ENCODE data around the gene EXD3.

The EXD3 gene

DNA sequence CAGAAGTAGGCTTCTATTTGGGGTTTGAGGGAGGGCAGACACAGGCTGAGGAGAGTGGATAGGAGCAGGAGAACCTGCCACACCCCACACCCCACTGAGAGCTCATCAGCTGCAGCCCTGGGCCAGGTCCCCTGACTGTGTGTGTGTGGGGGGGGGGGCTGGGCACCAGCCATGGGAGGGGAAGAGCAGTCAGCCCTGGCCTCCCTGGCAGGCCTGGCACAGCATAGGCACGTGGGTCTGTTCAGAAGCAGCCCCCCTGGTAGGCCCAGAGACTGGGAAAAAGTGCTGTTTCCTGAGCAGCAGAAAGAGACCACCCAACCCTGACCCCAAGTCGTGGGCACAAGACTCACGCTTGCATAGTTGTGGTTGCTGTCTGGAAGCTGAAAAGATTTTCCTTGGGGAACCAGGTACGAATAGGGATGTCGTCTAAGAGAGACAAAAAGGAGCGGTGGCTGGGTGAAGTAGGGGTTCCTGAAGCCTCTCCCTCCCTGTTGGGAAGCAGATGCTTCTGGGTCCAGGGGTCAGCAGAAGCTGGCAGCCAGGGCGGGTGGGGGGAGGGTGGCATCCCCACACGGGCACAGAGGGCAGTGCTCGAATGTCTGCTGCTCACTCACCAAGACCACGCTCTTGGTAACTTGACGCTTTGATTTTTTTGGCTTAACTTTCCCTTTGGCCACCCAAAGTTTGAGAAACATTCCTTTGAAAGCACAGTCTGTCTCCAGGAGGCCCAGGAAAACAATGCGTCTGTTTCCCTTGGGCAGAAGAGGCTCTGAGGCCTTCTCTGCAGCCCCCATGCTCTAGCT, 33.3 kb upstream of the EXD3 start:
- DNase-seq (ENCODE audit: extremely low read depth, low read depth), result no peak

DNA sequence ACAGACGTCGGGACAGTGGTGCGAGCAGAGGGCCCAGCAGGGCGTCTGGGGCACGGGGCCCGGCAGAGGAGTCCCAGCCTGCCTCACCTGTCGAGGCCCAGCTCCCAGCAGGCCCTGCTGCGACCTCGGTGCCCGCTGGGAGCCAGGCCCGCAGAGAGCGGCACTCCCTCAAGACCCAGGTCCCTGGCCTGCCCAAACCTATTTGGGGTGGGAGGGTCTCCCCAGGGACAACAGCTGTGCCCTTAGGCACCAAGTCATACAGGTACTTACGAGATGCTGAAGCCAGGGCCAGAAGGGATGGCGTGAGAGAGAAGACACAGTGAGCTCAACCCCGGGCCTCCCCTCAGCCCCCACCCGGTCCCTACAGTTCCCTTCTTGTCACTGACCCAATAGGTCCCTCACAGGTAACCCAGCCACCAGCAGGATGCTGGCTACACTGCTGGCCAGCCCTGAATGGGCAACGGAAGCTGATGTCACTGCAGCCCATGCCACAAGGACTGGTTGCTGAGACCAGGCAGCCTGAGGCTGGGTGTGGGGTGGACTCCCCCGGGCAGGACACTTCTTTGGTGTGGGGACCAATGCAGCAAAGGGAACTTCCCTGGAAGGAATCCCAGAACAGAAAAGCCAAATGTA, 32.5 kb upstream of the EXD3 start:
- no peak for TF ChIP-seq CTCF (IDR thresholded peaks at IDR 0.05; ENCODE audit: low read depth, low read length)
- no peak for DNase-seq (ENCODE audit: extremely low read depth, low read depth)

More for the DNA sequence above, 33.3 kb upstream of the EXD3 start:
- TF ChIP-seq CTCF (IDR thresholded peaks at IDR 0.05; ENCODE audit: low read depth, low read length), result no peak

DNA sequence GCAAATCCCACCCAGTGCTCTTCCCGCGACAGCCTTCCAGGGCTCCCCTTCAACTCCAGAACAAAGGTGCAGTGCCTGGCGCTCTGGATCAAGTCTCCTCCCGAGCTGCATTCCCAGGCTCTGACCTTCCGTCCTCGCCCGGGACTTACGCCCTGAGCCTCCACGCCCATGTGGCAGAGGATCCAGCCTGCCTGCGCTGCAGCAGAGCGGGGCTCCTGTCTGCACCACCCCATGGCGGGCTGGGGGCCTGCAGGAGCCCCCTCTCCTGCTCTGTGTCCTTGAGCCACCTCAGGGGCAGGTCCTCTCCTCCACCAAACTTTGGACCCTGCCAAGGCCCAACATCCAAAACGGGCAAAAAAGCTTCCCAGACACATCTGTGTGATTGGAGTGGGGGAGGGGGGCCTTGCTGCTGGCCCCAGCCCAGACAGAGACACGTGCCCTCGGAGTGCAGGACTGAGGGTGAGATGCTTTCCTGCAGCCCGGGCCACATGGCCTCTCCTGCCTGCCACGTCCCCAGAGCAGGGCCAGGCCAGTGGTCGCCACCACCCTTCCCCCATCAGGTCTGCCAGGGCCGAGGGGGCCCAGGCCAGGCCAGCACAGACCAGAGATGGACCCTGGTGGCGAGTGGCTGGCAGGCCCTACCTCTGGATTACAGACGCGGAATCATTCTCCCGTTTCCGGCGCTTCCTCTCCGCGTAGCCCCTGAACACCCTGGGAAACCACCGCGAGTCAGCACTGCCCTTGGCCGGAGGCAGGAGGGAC, 31.8 kb upstream of the EXD3 start:
- TF ChIP-seq CTCF (IDR thresholded peaks at IDR 0.05; ENCODE audit: low read depth, low read length), result no peak
- DNase-seq (ENCODE audit: extremely low read depth, low read depth), result no peak

DNA sequence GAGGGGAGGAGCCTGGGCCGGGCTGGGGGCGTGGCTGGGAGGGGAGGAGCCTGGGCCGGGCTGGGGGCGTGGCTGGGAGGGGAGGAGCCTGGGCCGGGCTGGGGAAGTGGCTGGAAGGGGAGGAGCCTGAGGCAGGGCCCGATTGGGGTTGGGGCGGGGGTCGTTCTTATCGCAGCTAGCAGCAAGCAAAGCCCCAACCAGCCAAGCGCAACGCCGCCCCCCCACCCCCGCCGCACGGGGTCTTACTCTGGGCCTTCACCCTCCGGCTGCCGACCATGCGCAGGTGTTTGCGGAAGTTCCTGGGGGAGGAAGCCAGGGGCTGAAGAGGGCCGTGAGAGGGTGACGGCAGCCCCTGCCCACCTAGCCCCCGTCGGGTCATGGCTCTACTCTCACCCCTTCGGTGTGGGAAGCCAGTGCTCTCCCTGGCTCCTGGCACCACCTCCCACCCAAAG, 31.2 kb upstream of the EXD3 start:
- DNase-seq (ENCODE audit: extremely low read depth, low read depth), result no peak
- TF ChIP-seq CTCF (IDR thresholded peaks at IDR 0.05; ENCODE audit: low read depth, low read length), result no peak

GRCh38 chr9:137453643-137454081, 30.7 kb upstream of the EXD3 start:
- no peak for TF ChIP-seq CTCF (IDR thresholded peaks at IDR 0.05; ENCODE audit: low read depth, low read length)
- DNase-seq (ENCODE audit: extremely low read depth, low read depth), result peak; percentile 48

DNA sequence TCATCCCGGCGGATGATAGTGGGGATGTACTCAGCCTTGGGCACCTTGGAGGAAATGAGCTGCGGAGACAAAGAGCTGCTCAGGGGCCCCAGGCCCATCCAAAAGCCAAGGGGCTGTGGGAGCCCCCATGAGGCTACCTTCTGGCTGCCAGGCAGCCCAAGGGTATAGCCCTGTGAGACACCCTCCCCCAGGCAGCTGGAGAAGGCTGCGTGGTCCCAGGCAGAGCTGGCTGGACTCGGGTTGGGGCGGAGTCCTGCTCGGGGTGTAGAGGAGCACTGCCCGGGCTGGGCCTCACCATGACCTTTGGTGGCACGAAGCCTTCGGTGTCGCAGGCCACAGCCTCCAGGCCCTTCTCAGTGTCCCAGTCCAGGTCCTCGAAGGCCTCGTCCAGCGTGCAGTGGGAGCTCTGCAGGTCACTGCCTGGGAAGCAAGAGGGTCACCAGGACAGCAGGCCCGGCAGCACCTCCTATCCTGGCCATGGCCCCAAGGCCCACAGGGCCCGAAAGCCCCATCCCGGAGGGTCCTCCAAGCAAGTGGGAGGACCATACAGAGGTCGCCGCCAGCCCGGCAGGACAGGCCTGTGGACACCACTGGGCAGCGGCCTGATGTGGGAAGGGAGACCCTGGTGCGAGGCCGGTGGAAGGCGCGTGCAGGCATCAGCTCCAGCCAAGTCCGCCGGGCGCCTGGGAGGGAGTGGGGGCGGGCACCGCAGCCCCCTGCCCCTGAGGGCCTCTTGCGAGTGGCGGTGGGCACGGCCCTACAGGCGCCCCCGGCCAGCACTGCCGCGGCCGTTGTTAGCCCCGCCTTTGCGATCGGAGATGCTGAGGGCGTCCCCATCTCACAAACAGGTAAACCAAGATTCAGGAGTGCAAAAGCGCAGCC, 30.0 kb upstream of the EXD3 start:
- no peak for DNase-seq (ENCODE audit: extremely low read depth, low read depth)

More for the DNA sequence above, 30.0 kb upstream of the EXD3 start:
- no peak for TF ChIP-seq CTCF (IDR thresholded peaks at IDR 0.05; ENCODE audit: low read depth, low read length)
